ENCODE results near the gene MAB21L4.

The MAB21L4 gene

DNA sequence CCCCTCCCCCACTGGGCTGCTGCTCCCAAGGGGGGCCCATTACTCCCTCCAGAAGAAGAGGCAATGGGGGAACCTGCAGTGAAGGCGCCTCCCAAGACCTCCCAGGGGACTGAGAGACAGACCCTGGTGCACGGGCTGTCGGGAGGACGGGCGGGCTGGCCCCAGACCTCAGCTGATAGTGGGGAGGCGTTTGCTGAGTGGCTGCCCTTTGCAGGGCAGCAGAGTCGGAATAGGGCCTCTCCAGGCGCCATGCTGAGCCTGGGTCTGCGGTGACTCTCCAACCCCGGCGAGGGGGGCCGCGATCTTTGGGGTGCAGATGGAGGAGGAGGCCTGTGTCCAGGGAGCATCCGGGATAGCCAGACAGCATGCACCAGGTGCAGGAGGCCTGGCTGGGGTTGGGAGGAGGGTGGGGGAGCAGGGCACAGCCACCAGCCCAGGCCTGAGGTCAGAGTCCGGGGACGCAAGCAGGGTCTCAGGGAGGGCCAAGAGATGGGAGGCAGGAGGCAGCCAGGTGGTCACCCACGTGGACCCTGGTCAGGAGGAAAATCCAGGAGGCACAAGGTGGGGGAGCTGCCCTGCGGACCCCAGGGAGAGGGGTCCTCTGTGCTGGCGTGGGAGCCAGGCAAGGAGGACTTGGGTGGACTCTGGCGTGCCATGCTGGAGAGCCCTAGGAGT is 21.2 kb upstream of the MAB21L4 start:
- peak overlapping the region; percentile 78 for H3K9ac ChIP-seq (ENCODE audit: low read length)
- no peaks in the 10 kb centered on the region for H3K9me3 ChIP-seq (ENCODE audit: control insufficient read depth, low read length)
- no peaks in the 10 kb centered on the region for H3K79me1 ChIP-seq (replicated peaks; ENCODE audit: low read length, poor library complexity, severe bottlenecking)
- H3K23ac ChIP-seq (ENCODE audit: low read length in 2 of 2): no peak overlapping the region
- peak overlapping the region; percentile 33 for H2BK15ac ChIP-seq (ENCODE audit: low read depth, poor library complexity, severe bottlenecking)
- H2AK5ac ChIP-seq (ENCODE audit: low read length, severe bottlenecking): no peak overlapping the region
- no peak overlapping the region for H4K8ac ChIP-seq (ENCODE audit: low read length)
- 76% methylated on average over 20 of the region's 20 CpGs for WGBS
- H2AFZ ChIP-seq (ENCODE audit: low read depth, low read length): no peak overlapping the region
- H4K91ac ChIP-seq (ENCODE audit: low read length): peak overlapping the region; percentile 36
- H3K36me3 ChIP-seq (ENCODE audit: control insufficient read depth in 1 of 2, insufficient read depth in 2 of 2, low read depth in 1 of 2, low read length in 2 of 2): peaks cover 0 to 3% of the 10 kb centered on the region in 2 experiments
- no peak overlapping the region for H2BK5ac ChIP-seq (ENCODE audit: low read depth, low read length, poor library complexity, severe bottlenecking)
- H3K4ac ChIP-seq (ENCODE audit: low read depth in 1 of 2, low read length in 2 of 2): no peak overlapping the region
- H3K18ac ChIP-seq (ENCODE audit: low read depth in 1 of 2, low read length in 2 of 2): no peak overlapping the region
- H2BK120ac ChIP-seq (ENCODE audit: low read depth, low read length): no peak overlapping the region
- H3K27ac ChIP-seq (ENCODE audit: low read length, poor library complexity, severe bottlenecking): no peak overlapping the region
- H2BK12ac ChIP-seq (ENCODE audit: low read length in 2 of 2): peak overlapping the region in 1 of 2 experiments; percentile 85
- no peak for DNase-seq
- H3K27me3 ChIP-seq (ENCODE audit: control insufficient read depth in 1 of 2, insufficient read depth in 1 of 2, low read length in 2 of 2): peaks cover 0 to 39% of the 10 kb centered on the region in 2 experiments
- H3K4me1 ChIP-seq (ENCODE audit: control insufficient read depth, insufficient read depth, low read depth, low read length): peaks cover 40% of the 10 kb centered on the region
- H3K4me3 ChIP-seq (ENCODE audit: insufficient read depth in 1 of 2, low read depth in 1 of 2, low read length in 2 of 2): no peak overlapping the region
- no peak overlapping the region for H3K14ac ChIP-seq (ENCODE audit: low read length in 2 of 2)
- peak overlapping the region; percentile 62 for H3K4me2 ChIP-seq (ENCODE audit: low read length, poor library complexity, severe bottlenecking)

DNA sequence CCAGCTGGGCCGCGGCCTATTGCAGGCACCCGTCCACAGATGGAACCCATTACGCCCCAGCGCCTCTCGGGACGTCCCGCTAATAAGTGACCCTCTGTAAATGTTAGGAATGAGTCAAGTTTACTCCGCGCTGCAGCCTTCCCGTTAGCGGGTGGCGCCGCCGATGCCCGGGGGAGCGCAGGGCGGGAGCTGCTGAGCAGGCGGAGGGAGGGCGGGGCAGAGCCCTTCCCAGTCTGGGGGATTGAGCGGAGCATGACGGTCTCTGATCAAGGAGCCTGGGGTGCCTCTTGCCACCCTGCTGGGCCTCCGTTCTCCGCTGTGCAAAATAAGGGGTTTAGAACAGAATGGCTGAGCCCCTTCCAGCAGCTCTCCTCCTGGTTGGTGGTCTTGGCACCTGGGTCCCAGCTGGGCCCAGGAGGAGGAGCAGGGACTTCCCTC is 20.6 kb upstream of the MAB21L4 start:
- 1% methylated on average over 23 of the region's 24 CpGs for WGBS

DNA sequence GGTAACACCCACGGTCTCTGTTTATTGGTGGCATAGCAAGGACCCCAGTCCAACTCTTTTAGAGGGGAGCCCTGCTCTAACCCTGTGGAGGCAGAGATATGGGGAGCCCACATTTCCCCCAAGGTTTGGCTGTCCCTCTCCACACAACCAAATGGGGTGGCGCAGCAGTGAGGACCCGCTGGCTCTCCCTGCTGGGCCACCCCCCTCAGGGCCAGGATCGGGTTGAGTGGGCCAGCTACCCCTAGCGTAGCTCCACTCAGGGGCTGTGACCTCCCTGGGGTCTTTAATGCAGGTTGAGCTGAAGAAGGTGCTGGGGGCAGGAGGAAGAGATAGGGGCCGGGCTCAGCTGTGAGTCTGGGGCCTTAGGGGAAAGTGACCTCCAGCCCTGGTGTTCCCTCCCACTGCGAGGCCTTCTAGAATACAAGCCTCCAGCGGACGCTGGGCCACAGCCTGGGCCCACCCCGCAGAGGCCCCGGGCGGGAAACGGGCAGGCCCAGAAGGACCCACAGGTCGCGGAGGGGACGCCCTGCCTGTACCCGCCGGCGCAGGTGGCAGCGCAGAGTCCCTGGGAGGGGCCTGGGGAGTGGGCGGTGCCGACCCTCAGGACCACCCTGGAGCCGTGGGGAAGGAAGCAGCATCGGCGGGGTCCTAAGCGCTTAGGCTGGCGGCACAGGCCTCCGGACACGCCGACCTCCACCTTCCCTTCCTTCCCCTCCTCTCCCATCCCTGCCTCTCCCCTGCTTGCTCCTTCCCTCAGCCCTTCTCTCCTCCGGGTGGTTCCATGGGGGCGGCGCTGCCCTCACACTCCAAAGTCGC is 19.8 kb upstream of the MAB21L4 start:
- Histone ChIP-seq H2BK15ac (ENCODE audit: low read depth, poor library complexity, severe bottlenecking) (no peak overlapping the region), H4K8ac (ENCODE audit: low read length) (peak overlapping the region; percentile 33), H4K91ac (ENCODE audit: low read length) (peak overlapping the region; percentile 76), H3K9me3 (ENCODE audit: control insufficient read depth, low read length) (no peaks in the 10 kb centered on the region), H3K36me3 (ENCODE audit: control insufficient read depth in 1 of 2, insufficient read depth in 2 of 2, low read depth in 1 of 2, low read length in 2 of 2) (peaks cover 0 to 3% of the 10 kb centered on the region in 2 experiments), H3K4me1 (ENCODE audit: control insufficient read depth, insufficient read depth, low read depth, low read length) (peaks cover 26% of the 10 kb centered on the region), H2AFZ (ENCODE audit: low read depth, low read length) (no peak overlapping the region), H2AK5ac (ENCODE audit: low read length, severe bottlenecking) (no peak overlapping the region), H3K14ac (ENCODE audit: low read length in 2 of 2) (no peak overlapping the region), H3K79me1 (replicated peaks; ENCODE audit: low read length, poor library complexity, severe bottlenecking) (no peaks in the 10 kb centered on the region), H2BK5ac (ENCODE audit: low read depth, low read length, poor library complexity, severe bottlenecking) (no peak overlapping the region), H3K4ac (ENCODE audit: low read depth in 1 of 2, low read length in 2 of 2) (no peak overlapping the region), H3K18ac (ENCODE audit: low read depth in 1 of 2, low read length in 2 of 2) (no peak overlapping the region), H3K27ac (ENCODE audit: low read length, poor library complexity, severe bottlenecking) (no peak overlapping the region), H2BK120ac (ENCODE audit: low read depth, low read length) (no peak overlapping the region), H2BK12ac (ENCODE audit: low read length in 2 of 2) (peak overlapping the region in 1 of 2 experiments; percentile 49), H3K9ac (ENCODE audit: low read length) (peak overlapping the region; percentile 57), H3K4me2 (ENCODE audit: low read length, poor library complexity, severe bottlenecking) (peak overlapping the region; percentile 31), H3K23ac (ENCODE audit: low read length in 2 of 2) (no peak overlapping the region), H3K4me3 (ENCODE audit: insufficient read depth in 1 of 2, low read depth in 1 of 2, low read length in 2 of 2) (no peak overlapping the region), H3K27me3 (ENCODE audit: control insufficient read depth in 1 of 2, insufficient read depth in 1 of 2, low read length in 2 of 2) (peaks cover 0 to 43% of the 10 kb centered on the region in 2 experiments)
- no peak for DNase-seq
- WGBS: 38% methylated on average over 12 of the region's 34 CpGs

More for the DNA sequence above, 20.6 kb upstream of the MAB21L4 start:
- DNase-seq: peak; percentile 74
- Histone ChIP-seq H2BK120ac (ENCODE audit: low read depth, low read length) (no peak overlapping the region), H3K36me3 (ENCODE audit: control insufficient read depth in 1 of 2, insufficient read depth in 2 of 2, low read depth in 1 of 2, low read length in 2 of 2) (peaks cover 0 to 3% of the 10 kb centered on the region in 2 experiments), H3K14ac (ENCODE audit: low read length in 2 of 2) (no peak overlapping the region), H4K8ac (ENCODE audit: low read length) (no peak overlapping the region), H2BK15ac (ENCODE audit: low read depth, poor library complexity, severe bottlenecking) (peak overlapping the region; percentile 33), H3K79me1 (replicated peaks; ENCODE audit: low read length, poor library complexity, severe bottlenecking) (no peaks in the 10 kb centered on the region), H3K27me3 (ENCODE audit: control insufficient read depth in 1 of 2, insufficient read depth in 1 of 2, low read length in 2 of 2) (peaks cover 0 to 43% of the 10 kb centered on the region in 2 experiments), H3K4me1 (ENCODE audit: control insufficient read depth, insufficient read depth, low read depth, low read length) (peaks cover 35% of the 10 kb centered on the region), H3K9ac (ENCODE audit: low read length) (peak overlapping the region; percentile 78), H3K9me3 (ENCODE audit: control insufficient read depth, low read length) (no peaks in the 10 kb centered on the region), H3K4ac (ENCODE audit: low read depth in 1 of 2, low read length in 2 of 2) (no peak overlapping the region), H4K91ac (ENCODE audit: low read length) (no peak overlapping the region), H2AFZ (ENCODE audit: low read depth, low read length) (no peak overlapping the region), H2BK5ac (ENCODE audit: low read depth, low read length, poor library complexity, severe bottlenecking) (no peak overlapping the region), H3K23ac (ENCODE audit: low read length in 2 of 2) (no peak overlapping the region), H3K27ac (ENCODE audit: low read length, poor library complexity, severe bottlenecking) (no peak overlapping the region), H3K18ac (ENCODE audit: low read depth in 1 of 2, low read length in 2 of 2) (no peak overlapping the region), H2BK12ac (ENCODE audit: low read length in 2 of 2) (peak overlapping the region in 1 of 2 experiments; percentile 85), H3K4me3 (ENCODE audit: insufficient read depth in 1 of 2, low read depth in 1 of 2, low read length in 2 of 2) (no peak overlapping the region), H3K4me2 (ENCODE audit: low read length, poor library complexity, severe bottlenecking) (peak overlapping the region; percentile 62), H2AK5ac (ENCODE audit: low read length, severe bottlenecking) (no peak overlapping the region)
